Activated CD4-positive, alpha-beta T cell treated with anti-CD3 and anti-CD28 coated beads for 48 hours (primary cell): Measurements from ENCODE around the gene PDSS2.
"Not testable (repeated sequence)": the region's sequence is repeated elsewhere in the genome, so short reads cannot be mapped to it uniquely, and the experiment has no call there.

ENCODE experiments used
- DNase-seq: peaks from one replicate; pipeline ENCODE4 v3.0.0-alpha.2; 2020

PDSS2 gene

DNA sequence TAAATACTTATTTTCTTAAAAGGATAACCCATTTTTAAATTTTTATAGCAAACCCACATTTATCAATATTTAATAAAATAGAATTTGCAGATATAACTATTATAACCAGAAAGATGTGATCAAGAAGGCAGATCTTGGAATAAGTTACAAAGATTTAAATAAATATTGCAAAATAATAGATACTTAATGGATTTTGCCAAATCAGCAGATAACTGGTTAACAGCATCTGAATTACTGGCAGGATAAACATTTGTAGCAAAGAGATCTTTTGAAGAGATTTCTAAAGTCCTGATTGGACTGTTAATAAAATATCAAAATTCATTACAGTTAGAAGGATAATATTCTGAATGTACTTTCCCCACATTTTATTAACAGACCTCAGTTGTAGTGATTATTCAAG is 144.2 kb downstream of the PDSS2 start:
- no peak for DNase-seq

DNA sequence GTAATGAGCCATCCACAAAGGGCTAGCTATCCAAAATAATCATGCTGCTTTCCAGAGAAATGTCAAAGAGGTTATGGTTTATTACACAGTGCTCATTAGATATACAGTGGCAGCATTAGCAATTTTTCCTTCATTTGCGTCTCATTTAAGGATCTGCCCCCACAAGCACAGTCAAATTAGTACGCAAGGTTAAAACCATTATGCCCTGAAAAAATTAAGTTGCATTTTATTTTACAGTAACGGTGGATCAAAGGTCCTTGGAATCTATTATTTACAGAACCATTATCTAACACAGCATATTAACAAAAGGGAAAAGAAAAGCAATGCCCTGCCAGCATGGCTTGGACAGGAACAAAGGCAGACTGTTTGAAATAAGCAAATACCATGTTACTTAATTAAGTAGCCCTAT is 144.8 kb downstream of the PDSS2 start:
- no peak for DNase-seq

DNA sequence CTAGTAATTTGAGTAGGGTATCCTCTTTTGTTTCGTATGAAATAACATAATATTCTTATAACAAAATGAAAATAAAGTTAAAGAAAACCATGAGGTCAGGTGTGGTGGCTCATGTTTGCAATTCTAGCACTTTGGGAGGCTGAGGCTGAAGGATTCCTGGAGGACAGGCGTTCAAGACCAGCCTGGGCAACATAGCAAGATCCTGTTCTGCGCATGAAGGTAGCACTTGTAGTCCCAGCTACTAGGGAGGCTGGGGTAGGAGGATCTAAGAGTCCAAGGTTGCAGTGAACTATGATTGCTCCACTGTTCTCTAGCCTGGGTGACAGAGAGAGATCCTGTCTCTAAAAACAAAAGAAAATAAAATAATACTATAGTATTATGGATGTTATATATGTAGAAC is 145.6 kb downstream of the PDSS2 start:
- no peak for DNase-seq

DNA sequence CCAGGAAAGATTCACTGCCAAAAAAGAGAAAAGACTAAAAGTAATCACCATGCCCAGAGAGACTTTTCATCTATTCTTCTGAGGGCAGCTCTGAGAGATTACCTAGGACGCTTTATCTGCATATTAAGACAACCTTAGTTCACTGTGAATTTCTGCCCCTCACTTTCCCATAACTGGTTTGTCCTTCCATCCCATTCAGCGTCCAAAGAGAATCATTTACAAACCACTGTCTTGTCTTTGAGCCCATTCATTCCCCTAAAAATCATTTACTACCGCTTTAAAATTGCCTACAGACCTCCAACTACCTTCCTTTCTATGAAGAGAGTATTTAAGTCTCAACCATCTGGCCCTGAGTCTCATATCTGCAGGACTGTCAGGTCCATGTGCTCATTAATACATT is 149.0 kb downstream of the PDSS2 start:
- DNase-seq: no peak

- no peak for DNase-seq
Observed at GRCh38 chr6:107308677-107309076, 150.7 kb downstream of the PDSS2 start.

DNA sequence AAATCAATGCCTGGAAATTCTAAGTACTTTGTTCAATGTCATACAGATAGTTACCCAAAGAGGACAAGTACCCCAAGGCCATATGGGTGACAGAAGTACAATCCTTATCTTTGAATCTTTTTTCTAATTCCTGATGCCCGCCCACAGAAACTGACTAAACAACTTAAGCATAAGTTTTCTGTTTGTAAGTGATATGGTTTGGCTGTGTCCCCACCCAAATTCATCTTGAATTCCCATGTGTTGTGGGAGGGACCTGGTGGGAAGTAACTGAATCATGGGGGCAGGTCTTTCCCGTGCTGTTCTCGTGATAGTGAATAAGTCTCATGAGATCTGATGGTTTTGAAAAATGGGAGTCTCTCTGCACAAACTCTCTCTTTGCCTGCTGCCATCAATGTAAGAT is 153.4 kb downstream of the PDSS2 start:
- DNase-seq: not testable (repeated sequence)

DNA sequence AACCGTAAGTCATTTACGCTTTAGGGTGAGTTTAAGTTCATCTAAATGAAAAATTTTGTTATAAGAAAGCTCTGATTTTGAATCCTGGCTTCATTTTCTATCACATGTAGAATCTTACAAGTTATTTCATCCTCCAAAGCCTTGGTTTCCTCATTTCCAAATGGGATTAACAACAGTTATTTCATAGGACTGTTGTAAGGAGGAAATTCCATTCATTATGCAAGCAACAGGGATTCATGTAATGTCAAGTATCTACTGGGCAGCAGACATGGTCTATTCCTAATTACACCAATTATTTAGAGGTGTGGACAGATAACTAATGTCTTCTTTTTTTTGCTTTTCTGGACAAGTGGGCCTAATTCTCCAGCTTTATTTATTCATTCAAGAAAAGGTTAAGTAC is 154.0 kb downstream of the PDSS2 start:
- DNase-seq: no peak

DNA sequence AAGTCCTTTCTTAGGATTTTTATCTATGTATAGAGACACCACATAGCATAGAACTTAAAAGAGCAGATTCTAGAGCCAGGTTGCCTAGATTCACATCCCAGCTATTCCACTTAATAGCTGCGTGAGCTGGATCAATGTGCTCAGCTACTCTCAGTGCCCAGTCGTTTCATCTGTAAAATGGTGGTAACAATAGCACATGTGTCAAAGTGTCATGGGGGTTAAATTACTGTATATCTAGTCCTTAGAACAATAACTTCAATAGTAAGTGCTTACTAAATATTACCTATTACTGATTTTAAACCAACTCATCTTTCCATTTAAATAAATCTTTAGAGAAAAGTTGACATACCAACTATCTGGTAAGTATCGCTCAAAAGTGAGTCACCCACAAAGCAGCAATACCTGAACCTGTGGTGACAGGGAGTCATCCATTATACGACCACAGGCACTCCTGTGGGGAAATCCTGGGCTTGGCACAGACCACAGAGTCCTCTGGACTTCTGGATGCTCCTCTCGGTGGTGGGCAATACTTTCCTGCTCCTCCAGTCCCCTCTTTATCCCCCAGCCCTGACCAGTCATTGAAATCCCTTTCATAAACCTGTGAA is 154.8 kb downstream of the PDSS2 start:
- peak; percentile 69 for DNase-seq

DNA sequence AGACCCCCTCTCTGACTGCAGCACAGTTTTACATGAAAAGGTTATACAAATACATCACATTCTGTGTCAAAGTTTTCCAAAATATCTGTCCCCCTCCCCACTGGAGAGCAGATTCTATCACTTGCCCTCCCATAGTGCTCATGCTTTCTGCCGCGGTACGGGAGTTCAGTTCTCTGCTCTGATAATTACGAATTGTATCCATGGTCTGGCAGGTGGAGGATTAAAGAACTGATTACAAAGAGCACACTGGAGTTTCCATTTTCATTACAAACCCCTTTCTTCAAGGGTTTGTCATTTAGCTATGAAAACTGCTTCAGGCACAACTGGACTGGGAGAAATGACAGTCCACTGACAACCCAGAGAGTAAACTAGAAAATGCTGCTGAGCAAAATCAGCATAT is 166.0 kb downstream of the PDSS2 start:
- DNase-seq: no peak

GRCh38 chr6:107292715-107293271 is 166.6 kb downstream of the PDSS2 start:
- no peak for DNase-seq

GRCh38 chr6:107290491-107290890 is 168.9 kb downstream of the PDSS2 start:
- no peak for DNase-seq

- not testable (repeated sequence) for DNase-seq
Observed at GRCh38 chr6:107289258-107289657, 170.1 kb downstream of the PDSS2 start.

GRCh38 chr6:107285683-107286082 is 173.7 kb downstream of the PDSS2 start:
- not testable (repeated sequence) for DNase-seq

- DNase-seq: no peak
Observed at GRCh38 chr6:107284805-107285204, 174.6 kb downstream of the PDSS2 start.

DNA sequence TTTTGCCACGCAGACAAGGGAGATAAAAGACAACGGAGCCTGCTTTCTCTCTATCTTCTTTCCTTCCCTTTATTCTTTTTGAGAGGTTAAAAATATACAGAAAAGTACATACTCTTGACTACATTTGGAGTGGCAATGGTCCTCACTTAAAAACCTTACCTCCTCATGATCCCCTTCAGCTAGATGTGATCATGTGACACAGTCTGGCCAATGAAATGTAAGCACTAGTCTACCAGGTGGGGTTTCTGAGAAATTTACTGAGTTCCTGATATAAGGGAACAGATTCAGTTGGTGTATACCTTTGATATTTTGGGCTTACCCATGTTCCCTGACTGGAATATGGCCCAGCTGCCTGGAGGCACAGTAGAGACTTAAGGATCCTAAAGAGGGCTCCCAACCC is 178.6 kb downstream of the PDSS2 start:
- no peak for DNase-seq

- DNase-seq: not testable (repeated sequence)
Observed at GRCh38 chr6:107280001-107280400, 179.4 kb downstream of the PDSS2 start.

- peak; percentile 4 for DNase-seq
Observed at GRCh38 chr6:107275330-107275865, 184.0 kb downstream of the PDSS2 start.

DNA sequence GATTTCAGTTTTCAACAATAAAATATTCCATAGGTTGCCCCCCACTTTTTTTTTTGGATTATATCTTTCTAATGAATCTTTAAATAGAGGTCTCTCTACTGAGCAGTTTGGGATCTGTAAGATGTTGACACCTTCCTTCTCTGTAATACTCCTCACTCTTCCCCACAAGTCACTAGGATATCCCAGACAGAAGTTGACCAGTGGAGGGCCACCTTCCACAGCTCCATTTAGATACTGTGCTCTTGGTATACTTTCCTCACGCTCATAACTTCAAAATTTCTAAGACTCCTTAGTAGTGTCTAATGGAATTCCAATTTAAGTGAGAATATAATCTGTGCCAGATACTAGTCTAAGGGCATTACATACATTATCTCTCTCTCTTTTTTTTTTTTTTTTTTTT is 185.1 kb downstream of the PDSS2 start:
- DNase-seq: no peak

- no peak for DNase-seq
Observed at GRCh38 chr6:107272246-107272645, 187.1 kb downstream of the PDSS2 start.

GRCh38 chr6:107271208-107271790 is 188.1 kb downstream of the PDSS2 start:
- no peak for DNase-seq

- DNase-seq: no peak
Observed at GRCh38 chr6:107267634-107268033, 191.7 kb downstream of the PDSS2 start.

GRCh38 chr6:107267006-107267405 is 192.4 kb downstream of the PDSS2 start:
- no peak for DNase-seq

DNA sequence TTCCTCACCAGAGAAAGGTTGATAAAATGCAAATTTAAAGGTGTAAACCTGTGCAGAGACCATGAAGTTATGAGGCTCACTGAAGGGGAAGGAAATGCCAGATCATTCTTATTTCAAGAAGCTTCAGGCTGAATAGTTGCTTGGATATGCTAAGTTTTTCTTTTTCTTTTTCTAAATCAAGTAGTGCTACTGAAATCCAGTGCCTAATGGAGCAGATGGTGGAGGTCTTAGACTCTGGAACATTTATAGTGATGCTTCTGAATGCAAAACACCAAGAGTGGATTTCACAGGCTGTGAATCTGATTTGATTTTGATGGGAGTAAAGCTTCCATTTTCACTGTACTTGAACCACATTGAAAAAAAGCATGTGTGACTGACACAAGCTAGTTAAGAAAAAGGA is 192.8 kb downstream of the PDSS2 start:
- DNase-seq: no peak

- no peak for DNase-seq
Observed at GRCh38 chr6:107264357-107264840, 195.0 kb downstream of the PDSS2 start.
